ENCODE results near the gene EHD1. TPM values are rescaled to one million over a fixed set of nuclear protein-coding genes. Genes with fewer than 3 reads are reported as not detected.

The EHD1 gene
- total RNA-seq, 4 donors from 2014 or later, result 66.4 to 226 (median 94.8) TPM

DNA sequence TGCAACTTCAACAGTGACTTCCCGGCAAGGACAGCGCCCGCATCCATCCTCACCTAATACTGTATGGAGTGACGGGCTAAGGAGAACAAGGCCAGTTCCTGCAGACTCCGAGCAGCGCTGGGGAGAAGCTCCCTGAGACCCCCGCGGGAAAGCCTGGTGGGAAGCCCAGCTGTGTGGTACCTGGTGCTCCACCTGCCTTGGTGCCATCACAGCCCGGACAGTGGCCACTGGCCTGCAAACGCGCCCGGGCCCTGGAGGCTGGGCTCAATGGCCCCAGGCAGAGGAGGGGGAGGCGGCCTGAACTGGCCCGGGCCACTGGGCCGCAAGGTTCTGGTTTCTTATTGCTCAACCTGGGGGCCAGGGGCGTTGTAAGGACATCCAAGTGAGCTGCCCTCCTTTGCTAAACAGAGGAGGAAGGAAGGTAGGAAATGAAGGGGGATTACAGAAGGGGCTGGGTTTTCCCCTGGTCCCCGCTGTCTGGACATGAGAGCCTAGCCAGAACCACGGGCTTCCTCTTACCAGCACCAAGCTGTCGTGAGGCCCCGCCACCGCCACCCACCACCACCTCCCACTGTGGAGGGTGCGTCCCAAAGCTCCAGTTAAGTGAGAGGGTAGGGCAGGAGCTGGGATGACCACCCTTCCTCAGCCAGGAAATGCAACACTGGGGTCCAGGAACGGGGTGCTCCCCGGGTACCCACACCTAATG is 25.5 kb downstream of the EHD1 start:
- TF ChIP-seq, protein P1, sequence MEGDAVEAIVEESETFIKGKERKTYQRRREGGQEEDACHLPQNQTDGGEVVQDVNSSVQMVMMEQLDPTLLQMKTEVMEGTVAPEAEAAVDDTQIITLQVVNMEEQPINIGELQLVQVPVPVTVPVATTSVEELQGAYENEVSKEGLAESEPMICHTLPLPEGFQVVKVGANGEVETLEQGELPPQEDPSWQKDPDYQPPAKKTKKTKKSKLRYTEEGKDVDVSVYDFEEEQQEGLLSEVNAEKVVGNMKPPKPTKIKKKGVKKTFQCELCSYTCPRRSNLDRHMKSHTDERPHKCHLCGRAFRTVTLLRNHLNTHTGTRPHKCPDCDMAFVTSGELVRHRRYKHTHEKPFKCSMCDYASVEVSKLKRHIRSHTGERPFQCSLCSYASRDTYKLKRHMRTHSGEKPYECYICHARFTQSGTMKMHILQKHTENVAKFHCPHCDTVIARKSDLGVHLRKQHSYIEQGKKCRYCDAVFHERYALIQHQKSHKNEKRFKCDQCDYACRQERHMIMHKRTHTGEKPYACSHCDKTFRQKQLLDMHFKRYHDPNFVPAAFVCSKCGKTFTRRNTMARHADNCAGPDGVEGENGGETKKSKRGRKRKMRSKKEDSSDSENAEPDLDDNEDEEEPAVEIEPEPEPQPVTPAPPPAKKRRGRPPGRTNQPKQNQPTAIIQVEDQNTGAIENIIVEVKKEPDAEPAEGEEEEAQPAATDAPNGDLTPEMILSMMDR (IDR thresholded peaks at IDR 0.05), result no peak
- DNase-seq (ENCODE audit: low spot score) (no peak), ATAC-seq (ENCODE audit: low FRiP score) (no peak)

DNA sequence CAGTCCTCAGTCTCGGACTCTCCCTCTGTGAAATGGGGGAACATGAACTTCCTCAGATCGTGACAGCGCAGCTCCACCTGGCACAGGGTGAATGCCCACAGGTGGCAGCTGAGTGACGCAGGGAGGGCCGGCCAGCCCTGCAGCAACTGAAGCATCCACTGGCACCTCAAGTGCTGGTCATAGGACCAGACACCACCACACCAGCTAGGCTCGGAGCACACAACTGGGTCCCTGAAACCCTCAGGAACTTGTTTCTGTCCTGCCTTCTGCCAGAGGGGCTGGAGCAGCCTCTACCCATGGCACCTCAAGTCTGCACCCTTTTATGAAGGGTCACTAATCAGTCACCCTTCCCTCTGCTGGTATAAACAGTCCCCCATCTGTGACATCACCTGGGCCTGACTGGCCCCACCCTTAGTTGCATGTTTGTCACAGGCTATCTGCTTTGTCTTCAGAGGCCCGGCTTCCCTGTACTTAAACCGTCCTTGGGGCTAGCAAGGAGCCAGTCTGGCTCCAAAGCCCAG is 26.5 kb downstream of the EHD1 start:
- TF ChIP-seq, protein P1 (IDR thresholded peaks at IDR 0.05), result no peak

DNA sequence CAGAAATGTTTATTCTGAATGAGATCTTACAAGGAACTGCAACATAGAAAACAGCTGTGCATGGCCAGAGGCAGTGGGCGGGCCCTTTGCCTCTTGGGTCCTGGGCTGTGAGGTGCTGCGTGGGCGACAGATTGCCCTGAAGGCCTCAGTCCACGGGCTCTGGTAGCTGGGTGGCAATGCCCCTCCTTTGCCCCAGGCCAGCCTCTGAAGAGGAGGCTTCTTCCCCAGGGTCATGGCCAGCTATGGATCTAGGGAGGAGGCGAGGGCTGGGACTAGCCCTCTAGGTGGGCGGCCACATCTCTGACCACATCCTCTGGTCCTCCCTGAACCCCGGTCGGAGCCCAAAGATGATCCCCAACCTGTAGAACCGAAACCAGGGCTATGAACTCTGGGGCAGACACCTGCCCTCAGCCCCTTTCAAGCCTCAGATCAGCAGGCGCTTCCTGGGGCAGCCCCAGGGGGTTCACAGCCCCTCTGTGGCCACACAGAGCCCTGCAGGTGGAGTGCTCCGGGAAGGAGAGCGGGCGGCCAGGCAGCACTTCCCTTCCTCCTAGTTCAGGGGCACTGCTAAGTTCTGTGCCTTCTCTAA is 27.3 kb downstream of the EHD1 start:
- TF ChIP-seq, protein P1 (IDR thresholded peaks at IDR 0.05), result no peak
- DNase-seq (ENCODE audit: low spot score) (no peak), ATAC-seq (ENCODE audit: low FRiP score) (no peak)

More for the DNA sequence above, 26.5 kb downstream of the EHD1 start:
- no peak for ATAC-seq (ENCODE audit: low FRiP score)
- no peak for DNase-seq (ENCODE audit: low spot score)

DNA sequence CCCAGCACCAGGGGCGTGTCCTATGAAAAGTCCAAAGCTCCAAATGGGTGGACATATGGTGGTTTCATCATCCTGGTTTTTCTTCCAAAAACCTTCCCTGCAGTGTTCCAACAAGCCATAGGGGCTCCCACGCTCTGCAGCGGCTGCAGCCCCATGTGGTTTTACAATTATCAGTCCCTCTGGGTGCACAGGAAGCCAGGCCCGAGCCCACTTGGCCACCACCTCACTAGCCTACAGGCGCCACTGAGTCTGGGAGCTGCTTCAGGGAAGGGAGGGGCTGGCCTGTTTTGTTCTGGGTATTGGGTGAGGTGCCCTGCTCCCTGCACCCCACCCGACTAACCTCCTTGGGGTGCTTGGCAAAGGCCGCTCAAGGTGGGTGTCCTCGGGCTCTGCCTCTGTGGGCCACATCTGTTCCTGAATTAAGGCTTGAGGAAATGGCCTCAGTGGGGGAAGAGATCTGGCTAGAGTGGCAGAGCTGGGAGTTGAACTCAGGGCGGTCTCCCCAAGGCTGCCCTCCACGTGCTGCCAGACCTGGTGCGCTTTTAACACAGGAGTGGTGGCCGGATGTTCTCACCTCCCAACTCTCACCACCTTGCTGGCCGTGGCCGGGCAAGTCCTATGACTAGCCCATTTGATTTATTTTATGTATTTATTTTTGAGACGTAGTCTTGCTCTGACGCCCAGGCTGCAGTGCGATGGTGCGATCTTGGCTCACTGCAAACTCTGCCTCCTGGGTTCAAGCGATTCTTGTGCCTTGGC is 28.6 kb downstream of the EHD1 start:
- ATAC-seq (ENCODE audit: low FRiP score) (no peak), DNase-seq (ENCODE audit: low spot score) (no peak)
- TF ChIP-seq, protein P1 (IDR thresholded peaks at IDR 0.05), result no peak

DNA sequence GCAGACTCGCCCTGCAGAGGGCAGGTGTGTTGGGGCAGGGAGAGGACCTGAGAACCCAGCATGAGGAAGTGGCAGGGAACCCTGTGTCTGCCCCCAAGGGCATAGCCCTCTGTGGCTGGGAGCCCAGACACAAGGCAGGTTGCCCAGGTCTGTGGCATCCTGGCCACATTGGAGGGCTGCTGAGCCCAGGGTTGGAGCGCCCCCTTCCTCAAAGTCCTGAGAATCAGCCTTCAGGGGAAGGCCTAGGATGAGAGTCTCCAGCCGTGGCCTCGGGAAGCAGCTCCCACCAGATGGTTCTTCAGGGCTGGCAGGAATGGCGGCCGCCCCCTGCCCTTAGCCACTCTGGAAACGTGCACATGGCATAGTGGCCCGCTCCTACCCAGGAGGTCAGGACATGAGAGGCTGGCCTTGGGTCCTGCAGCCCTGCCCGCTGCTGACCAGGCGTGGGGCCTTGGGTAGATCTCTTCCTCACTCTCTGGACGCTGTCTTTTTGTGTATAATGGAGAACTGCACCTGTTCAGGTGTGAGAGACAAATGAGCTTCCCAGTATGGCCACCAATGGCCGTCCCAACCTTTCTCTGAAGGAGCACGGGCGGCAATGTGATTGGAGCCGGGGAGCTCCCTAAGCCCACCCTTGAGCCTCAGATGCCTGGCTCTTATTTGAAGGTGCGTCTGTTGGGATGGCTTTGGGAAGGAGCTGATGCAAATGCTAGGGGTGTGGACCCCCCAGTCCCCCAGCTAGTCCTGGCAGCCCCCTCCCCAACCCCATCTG is 29.4 kb downstream of the EHD1 start:
- no peak for DNase-seq (ENCODE audit: low spot score)
- TF ChIP-seq, protein P1 (IDR thresholded peaks at IDR 0.05), result no peak
- no peak for ATAC-seq (ENCODE audit: low FRiP score)

DNA sequence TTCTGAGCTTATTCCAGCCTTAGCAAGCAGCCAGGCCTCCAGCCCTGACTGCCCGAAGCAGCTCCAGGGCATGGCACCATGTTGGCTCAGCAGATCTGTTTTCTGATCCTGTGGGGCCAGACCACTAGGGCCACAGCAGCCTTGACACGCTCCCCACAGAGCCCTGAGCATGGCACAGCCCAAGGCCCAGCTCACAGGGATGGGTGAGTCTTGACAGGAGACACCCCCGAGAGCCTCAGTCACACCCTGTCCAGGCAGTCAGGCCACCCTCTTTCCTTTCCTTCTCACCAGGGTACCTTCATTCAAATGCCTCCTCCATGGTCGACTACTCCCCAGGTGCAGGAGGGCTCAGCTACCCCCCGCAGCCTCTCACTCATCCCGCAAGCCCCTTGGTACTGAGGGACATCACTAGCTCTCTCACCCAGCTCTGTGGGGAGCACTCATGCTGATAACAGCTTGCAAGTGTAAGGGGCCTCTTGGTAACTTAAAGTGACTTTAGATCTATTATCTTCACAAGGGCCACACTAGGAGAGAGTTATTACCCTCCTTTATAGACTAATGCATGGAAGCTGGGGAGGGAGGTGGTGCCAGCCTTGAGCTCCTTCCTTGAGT is 30.1 kb downstream of the EHD1 start:
- DNase-seq (ENCODE audit: low spot score) (no peak), ATAC-seq (ENCODE audit: low FRiP score) (no peak)
- TF ChIP-seq, protein P1 (IDR thresholded peaks at IDR 0.05), result no peak

Data from omental fat pad (tissue), 4 donors.